ENCODE measurements around the gene ZNRF2. TPM values are rescaled to one million over a fixed set of nuclear protein-coding genes. Genes with fewer than 3 reads are reported as not detected.

Gene ZNRF2
- total RNA-seq, 1 experiment from 2014 or later: 22.1 TPM

DNA sequence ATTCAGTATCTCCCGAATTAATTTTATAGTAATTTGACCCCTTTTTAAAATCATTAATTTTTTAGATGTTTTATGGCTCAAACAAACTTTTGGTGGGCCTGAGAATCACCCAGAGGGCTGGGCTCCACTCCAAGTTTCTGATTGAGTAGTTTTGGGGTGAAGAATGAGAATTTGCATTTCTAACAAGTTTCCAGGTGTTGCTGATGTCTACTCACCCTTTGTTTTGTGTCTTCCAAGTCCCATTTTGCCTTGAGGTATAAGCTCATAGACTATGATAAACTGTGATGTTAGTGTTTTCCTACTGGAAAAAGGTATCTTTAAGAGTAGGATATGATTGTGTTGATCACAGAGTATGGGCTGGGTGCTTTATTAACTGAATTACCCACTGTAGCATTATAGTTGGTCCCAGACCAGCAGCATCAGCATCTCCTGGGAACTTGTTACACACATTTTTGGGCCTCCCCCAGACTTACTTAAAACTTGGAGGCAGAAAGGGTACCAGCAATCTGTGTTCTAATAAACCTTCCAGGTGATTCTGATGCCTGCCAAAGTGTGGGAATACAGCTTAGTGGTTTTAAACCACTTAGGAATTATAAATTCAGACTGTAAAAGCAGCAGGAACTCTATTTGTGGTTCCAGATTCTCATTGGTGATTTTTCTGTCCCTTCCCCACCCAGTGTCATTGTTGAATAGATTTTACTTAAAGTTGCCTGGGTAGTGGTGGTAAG is 19.1 kb downstream of the ZNRF2 start:
- no peaks in the 10 kb centered on the region for H3K27me3 ChIP-seq (ENCODE audit: control insufficient read depth, insufficient read depth, low read length)
- POLR2A ChIA-PET: interaction anchor here (1.2 kb wide), 1 partner anchor 16 kb away, joined by 3 read pairs; no protein-coding TSS in a partner anchor
- DNase-seq (ENCODE audit: low read depth, low spot score) (no peak), ATAC-seq (no peak)
- no peak overlapping the region for H3K27ac ChIP-seq (ENCODE audit: low read length)
- H3K9me3 ChIP-seq (ENCODE audit: control insufficient read depth, insufficient read depth, low read depth, low read length): no peaks in the 10 kb centered on the region
- H3K4me1 ChIP-seq (ENCODE audit: control insufficient read depth, insufficient read depth, low read length): peaks cover 12% of the 10 kb centered on the region; the same call in 1 of the 2 replicates
- in situ Hi-C loops (cut with HindIII; ENCODE audit: low pct_unique_long_range_greater_than_20kb, low sequenced_read_pairs): no loop called here
- CTCF ChIA-PET: no interaction called here
- TF ChIP-seq TCF7L2 (IDR thresholded peaks at IDR 0.05; ENCODE audit: low read depth, low read length) (no peak), POLR2AphosphoS5 (IDR thresholded peaks at IDR 0.05; ENCODE audit: low read depth, low read length) (no peak), SIN3A (IDR thresholded peaks at IDR 0.05; ENCODE audit: borderline replicate concordance, insufficient read depth, low read depth, low read length) (no peak), CTCF (IDR thresholded peaks at IDR 0.05) (no peak), REST (IDR thresholded peaks at IDR 0.05; ENCODE audit: insufficient read depth in 1 of 2, low read depth in 2 of 2, low read length in 1 of 2) (no peak)
- intact Hi-C loops (cut with micrococcal nuclease; ENCODE audit: unreplicated experiment): no loop called here
- no peaks in the 10 kb centered on the region for H3K36me3 ChIP-seq (ENCODE audit: control insufficient read depth, insufficient read depth, low read length)
- no TSS peak for BruUV-seq (replicated peaks)
- H3K4me3 ChIP-seq (ENCODE audit: low read depth in 2 of 2, low read length in 2 of 2): no peak overlapping the region

DNA sequence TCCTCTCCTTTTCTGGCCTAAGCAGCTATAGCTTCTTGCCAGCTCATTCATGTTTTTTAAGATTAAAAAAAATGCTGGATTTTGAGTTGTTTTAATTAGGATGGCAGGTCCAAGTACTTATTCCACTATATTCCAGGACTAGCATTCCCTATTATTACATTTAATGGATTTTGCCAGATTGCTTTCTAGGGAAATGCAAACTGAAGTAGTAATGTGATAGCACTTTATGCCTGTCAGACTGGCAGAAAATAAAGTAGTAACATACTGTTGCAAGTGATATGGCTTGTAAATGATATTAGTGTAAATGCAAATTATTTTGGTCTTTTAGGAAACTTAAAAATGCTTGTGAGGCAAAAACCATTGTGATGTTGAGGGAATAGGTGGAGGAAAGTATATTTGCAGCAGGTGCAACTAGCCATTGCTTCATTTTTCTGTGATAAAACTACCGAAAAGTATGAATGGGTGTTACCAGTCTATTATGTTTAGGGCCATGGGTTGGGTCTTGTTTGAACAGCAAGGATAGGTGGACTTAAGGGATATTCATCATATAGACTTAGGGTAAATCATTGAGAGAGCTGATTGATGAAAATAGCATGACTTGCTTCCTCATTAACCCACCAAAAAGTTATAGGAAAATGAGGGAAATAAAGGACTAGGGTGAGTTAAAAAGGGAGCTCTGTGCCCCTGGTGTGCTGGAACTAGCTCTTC is 19.9 kb downstream of the ZNRF2 start:
- TF ChIP-seq POLR2AphosphoS5 (IDR thresholded peaks at IDR 0.05; ENCODE audit: low read depth, low read length): no peak
- Histone ChIP-seq H3K27me3 (ENCODE audit: control insufficient read depth, insufficient read depth, low read length) (no peaks in the 10 kb centered on the region), H3K9me3 (ENCODE audit: control insufficient read depth, insufficient read depth, low read depth, low read length) (no peaks in the 10 kb centered on the region), H3K27ac (ENCODE audit: low read length) (no peak overlapping the region), H3K4me1 (ENCODE audit: control insufficient read depth, insufficient read depth, low read length) (peaks cover 18% of the 10 kb centered on the region), H3K36me3 (ENCODE audit: control insufficient read depth, insufficient read depth, low read length) (no peaks in the 10 kb centered on the region), H3K4me3 (ENCODE audit: low read depth in 2 of 2, low read length in 2 of 2) (no peak overlapping the region)
- DNase-seq (ENCODE audit: low read depth, low spot score) (no peak), ATAC-seq (no peak)
- intact Hi-C loops (cut with micrococcal nuclease; ENCODE audit: unreplicated experiment) (no loop called here), in situ Hi-C loops (cut with HindIII; ENCODE audit: low pct_unique_long_range_greater_than_20kb, low sequenced_read_pairs) (no loop called here)
- CTCF ChIA-PET: no interaction called here
- BruUV-seq (replicated peaks): no TSS peak
- POLR2A ChIA-PET: interaction anchor here (0.6 to 1.2 kb wide), 2 partner anchors 16 to 26 kb away, joined by 3 to 5 read pairs; no protein-coding TSS in a partner anchor

DNA sequence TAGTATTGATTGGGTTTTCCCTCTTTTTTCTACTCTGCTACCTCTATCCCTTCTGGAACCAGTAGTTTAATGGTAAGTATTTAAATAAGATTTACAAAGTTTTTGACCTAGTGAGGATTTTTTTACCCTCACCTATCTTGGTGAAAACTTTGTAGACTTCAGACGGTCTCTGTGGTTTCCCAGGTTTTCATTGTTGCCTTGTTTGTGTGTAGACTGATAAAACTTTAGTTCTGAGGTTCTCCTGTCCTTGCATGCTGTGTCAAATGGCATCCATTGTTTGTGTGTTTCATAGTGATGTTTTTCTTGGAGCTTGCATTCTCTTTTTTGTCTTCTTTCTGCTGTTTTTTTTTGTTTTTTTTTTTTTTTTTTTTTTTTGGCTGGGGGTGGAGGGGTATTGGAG is 22.6 kb downstream of the ZNRF2 start:
- DNase-seq (ENCODE audit: low read depth, low spot score) (no peak), ATAC-seq (no peak)
- ChIA-PET CTCF (no interaction called here), POLR2A (no interaction called here)
- intact Hi-C loops (cut with micrococcal nuclease; ENCODE audit: unreplicated experiment) (no loop called here), in situ Hi-C loops (cut with HindIII; ENCODE audit: low pct_unique_long_range_greater_than_20kb, low sequenced_read_pairs) (no loop called here)
- Histone ChIP-seq H3K36me3 (ENCODE audit: control insufficient read depth, insufficient read depth, low read length) (no peaks in the 10 kb centered on the region), H3K4me1 (ENCODE audit: control insufficient read depth, insufficient read depth, low read length) (peaks cover 36% of the 10 kb centered on the region), H3K4me3 (ENCODE audit: low read depth in 2 of 2, low read length in 2 of 2) (no peak overlapping the region), H3K27me3 (ENCODE audit: control insufficient read depth, insufficient read depth, low read length) (no peaks in the 10 kb centered on the region), H3K27ac (ENCODE audit: low read length) (no peak overlapping the region), H3K9me3 (ENCODE audit: control insufficient read depth, insufficient read depth, low read depth, low read length) (no peaks in the 10 kb centered on the region)
- BruUV-seq (replicated peaks): no TSS peak
- no peak for TF ChIP-seq CTCF (IDR thresholded peaks at IDR 0.05)
- no peak for TF ChIP-seq TCF7L2 (IDR thresholded peaks at IDR 0.05; ENCODE audit: low read depth, low read length)
- no peak for TF ChIP-seq POLR2AphosphoS5 (IDR thresholded peaks at IDR 0.05; ENCODE audit: low read depth, low read length)
- TF ChIP-seq SIN3A (IDR thresholded peaks at IDR 0.05; ENCODE audit: borderline replicate concordance, insufficient read depth, low read depth, low read length): no peak
- no peak for TF ChIP-seq REST (IDR thresholded peaks at IDR 0.05; ENCODE audit: insufficient read depth in 1 of 2, low read depth in 2 of 2, low read length in 1 of 2)

Data from Panc1 (cell line).